Erythroblast (primary cell): Measurements from ENCODE around the gene VPS37B.

Source experiments
- GATA1 ChIP-seq: IDR thresholded peaks from 2 replicates; pipeline ENCODE4 v1.6.1; 2011; ENCODE audit warnings: low read depth, mild to moderate bottlenecking, control low read depth, low read length, moderate library complexity
- POLR2A ChIP-seq: IDR thresholded peaks from 2 replicates; pipeline ENCODE4 v1.6.1; 2011; ENCODE audit warnings: mild to moderate bottlenecking, low read length

- TF ChIP-seq POLR2A (no peak), GATA1 (no peak)
Observed at GRCh38 chr12:122891661-122892525, 4.0 kb downstream of the VPS37B start.
